NCI-H345 treated with DMSO at 0.1 percent for 48 hours (cell line): ENCODE data around the gene MOB3B.
"Not testable (repeated sequence)": the region's sequence is repeated elsewhere in the genome, so short reads cannot be mapped to it uniquely, and the experiment has no call there.

Experiments used
- DNase-seq: peaks from one replicate; lab custom pipeline; 2025; ENCODE audit not compliant: unreplicated experiment; lab: John Stamatoyannopoulos, UW

The MOB3B gene

GRCh38 chr9:27519466-27520465, 9.8 kb downstream of the MOB3B start:
- no peak for DNase-seq

DNA sequence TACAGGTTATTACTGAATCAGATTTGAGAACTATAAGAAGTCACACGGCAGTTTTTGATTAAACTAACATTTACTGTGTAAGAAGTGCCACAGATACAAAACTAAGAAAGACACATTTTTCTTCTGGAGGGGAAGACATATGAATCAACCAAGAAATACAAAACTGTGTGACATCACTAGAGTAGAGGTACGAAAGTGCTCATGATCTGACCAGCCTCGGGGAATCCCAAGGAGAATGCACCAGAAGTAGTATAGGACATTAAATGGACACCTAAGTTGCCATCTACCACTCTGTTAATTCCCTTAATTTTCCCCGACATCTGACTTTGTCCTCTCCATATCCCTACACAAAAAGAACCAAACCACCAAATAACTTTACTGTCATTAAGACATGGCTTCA, 10.8 kb downstream of the MOB3B start:
- DNase-seq: no peak

GRCh38 chr9:27518006-27518405, 11.6 kb downstream of the MOB3B start:
- no peak for DNase-seq

GRCh38 chr9:27514551-27514950, 15.1 kb downstream of the MOB3B start:
- DNase-seq: no peak

GRCh38 chr9:27511771-27512170, 17.8 kb downstream of the MOB3B start:
- no peak for DNase-seq

- DNase-seq: no peak
Measured at GRCh38 chr9:27510780-27511179, 18.8 kb downstream of the MOB3B start.

DNA sequence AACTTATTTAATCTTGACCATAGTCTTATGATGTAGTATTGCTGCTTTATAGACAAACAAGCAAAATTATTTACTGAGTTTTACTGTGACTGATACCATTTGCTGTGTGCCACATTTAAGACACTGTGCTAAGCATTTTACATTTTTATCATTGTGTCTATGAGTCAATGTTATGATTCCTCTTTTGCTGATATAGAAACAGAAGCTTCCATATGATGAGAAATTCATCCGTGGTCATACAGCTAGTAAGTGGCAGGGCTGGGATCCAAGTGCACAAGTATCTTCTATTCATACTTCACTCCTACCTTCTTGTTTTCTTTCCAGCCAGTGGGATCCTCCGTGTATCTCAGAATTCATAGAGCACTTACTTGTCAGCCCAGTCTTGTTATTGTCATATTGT, 22.6 kb downstream of the MOB3B start:
- DNase-seq: no peak

- DNase-seq: no peak
Measured at GRCh38 chr9:27505744-27506161, 23.9 kb downstream of the MOB3B start.

- no peak for DNase-seq
Measured at GRCh38 chr9:27504259-27504658, 25.4 kb downstream of the MOB3B start.

GRCh38 chr9:27503623-27504022, 26.0 kb downstream of the MOB3B start:
- no peak for DNase-seq

- not testable (repeated sequence) for DNase-seq
Measured at GRCh38 chr9:27500902-27501301, 28.7 kb downstream of the MOB3B start.

- DNase-seq: no peak
Measured at GRCh38 chr9:27499451-27499850, 30.2 kb downstream of the MOB3B start.

DNA sequence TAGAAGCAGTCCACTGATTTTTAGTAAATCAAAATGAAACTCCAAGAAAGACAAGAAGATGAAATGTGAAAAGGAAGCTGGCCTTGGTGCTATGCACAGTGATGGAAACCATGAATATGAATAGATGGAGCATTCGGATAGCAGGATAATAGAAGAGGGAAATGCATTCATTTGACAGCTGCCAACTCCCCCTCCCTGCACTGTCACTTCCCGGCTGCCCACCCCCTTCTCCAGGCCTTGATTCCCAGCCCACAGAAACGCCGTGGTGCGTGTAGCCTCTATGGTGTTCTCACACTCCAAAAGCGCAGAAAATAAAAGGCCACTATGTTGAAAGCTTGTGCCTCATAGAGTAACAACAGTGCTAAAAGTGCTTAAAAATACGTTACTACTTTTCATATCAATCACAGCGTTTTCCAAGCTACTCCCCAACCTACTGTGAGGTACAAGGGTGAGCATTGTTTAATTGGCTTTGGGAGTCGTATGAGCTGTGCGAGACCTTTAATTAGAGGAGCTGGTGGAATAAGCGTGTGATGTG, 31.7 kb downstream of the MOB3B start:
- DNase-seq: no peak

- DNase-seq: no peak
Measured at GRCh38 chr9:27496135-27496504, 33.5 kb downstream of the MOB3B start.

DNA sequence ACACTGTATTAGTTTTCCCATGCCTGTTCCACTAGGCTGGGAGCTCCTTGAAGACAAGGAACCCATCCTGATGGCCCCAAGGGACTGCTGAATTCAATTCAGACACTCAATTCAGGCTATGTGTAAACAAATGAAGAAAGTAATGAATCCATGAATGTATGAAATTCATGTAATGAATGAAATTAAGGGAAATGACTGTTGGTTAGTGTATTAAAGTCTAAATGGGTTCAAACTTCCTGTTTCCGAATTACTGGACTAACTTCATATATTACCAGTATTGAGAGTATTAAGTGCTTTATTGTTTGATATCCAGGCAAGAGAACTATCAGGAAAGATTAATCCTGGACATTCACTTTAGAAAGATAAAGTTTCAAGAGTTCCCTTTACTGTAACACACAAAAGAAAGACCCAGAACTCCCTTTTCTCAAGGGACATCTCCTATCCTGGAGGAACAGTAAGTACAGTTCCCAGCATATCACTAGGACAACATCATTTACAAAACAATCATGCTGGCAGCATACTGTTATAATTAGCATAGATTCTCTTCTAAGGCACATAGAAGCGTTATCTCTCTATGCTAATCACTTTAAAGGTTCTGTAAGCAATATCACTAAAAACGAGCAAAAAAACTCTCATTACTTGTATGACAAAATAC, 34.0 kb downstream of the MOB3B start:
- DNase-seq: no peak

DNA sequence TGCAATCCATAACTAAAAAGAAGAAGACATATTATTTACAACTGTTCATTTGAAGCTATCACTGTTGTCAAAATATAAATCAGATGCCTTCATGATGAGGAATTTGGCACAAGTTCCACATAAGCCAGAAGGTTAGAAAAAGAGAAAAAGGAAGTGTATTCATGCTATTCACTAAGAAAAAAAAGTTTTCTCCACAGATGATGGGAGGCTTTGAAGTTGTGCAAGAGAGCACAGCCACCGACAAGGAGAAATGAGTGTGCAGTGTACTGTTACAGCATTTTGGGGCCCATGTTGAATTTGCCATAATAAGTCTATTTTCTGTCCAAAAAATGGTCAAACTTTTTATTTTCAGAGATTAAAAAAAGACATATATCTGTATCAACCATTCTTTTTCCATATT, 38.5 kb downstream of the MOB3B start:
- no peak for DNase-seq

DNA sequence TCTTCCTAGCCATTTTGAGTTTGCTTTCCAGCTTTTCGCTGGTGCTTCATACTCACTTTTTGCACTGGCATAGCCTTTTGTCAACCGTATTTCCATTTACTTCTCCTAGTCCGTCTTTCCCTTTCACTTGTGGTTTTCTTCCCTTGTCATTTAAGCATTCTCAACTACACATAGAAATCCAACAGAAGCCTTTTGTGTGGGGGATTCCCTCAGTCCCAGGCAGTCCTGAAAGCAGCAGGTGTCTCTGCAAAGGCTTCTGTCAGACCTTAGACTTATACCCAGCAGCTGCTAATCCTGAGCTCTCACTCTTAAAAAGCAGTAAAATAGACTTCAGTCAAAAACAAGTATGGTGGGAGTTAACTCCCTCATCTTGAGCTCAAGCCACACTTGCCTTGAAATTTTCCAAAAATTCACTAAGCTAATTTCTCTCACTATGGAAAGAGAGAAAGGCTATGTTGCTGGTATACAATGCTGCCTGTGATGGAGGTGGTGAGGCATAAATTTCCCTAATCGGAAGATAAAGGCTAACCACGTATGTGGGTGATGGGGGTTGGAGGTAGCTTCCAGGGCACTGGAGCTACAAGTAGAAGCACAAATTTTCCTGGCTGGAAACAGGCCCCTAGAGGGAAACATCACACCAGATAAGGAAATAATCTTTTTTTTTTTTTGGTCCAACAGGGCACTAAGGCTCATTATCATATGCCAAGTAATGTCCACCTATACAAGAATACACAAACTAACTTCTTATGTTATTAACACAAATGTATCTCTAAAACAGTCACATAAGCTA, 40.3 kb downstream of the MOB3B start:
- DNase-seq: no peak

GRCh38 chr9:27487927-27488326, 41.7 kb downstream of the MOB3B start:
- DNase-seq: no peak

DNA sequence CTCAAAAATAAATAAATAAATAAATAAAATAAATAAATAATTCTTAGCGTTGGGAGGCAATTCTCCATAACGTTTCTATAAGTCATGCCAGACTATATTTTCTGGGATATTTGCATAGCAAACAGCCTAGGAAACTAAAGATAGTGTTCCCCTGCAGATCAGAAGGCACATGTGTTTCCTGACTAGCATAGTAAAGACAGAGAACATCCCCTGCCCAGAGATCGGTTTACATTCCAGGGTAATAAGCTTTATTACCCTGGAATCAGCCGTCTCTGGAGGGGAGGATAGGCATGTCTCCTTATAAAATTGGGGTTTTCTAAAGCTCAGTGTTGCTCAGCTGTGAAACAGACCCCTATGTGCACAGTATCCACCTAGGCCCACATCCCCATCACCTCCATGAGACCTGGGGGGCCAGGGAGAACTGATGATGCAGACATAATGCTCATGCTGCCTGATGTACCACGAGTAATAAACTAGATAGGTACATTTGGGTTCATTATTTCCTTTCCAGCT, 42.4 kb downstream of the MOB3B start:
- DNase-seq: no peak

GRCh38 chr9:27485158-27485557, 44.5 kb downstream of the MOB3B start:
- DNase-seq: no peak

- no peak for DNase-seq
Measured at GRCh38 chr9:27483576-27483975, 46.0 kb downstream of the MOB3B start.
